Pulmonary artery endothelial cell (primary cell): ENCODE measurements around the gene RPS6KA5. TPM values are rescaled to one million over a fixed set of nuclear protein-coding genes. Genes with fewer than 3 reads are reported as not detected.
"Not testable (repeated sequence)": the region's sequence is repeated elsewhere in the genome, so short reads cannot be mapped to it uniquely, and the experiment has no call there.

Experiments
- DNase-seq: peaks from one replicate; pipeline ENCODE4 v3.0.0-alpha.2; 2011; ENCODE audit warnings: low read depth, low spot score
- total RNA-seq: library from RNA; depleted of rRNA; stranded (reverse); fragments of >200 nt; gene quantifications from 2 replicates; pipeline ENCODE4 v1.2.3, GENCODE V29; 2014

The RPS6KA5 gene
- total RNA-seq, 1 donor from 2014 or later = 5.3 TPM

GRCh38 chr14:91029456-91030217 lies 30.8 kb downstream of the RPS6KA5 start:
- no peak for DNase-seq

GRCh38 chr14:91027561-91027960 lies 32.9 kb downstream of the RPS6KA5 start:
- DNase-seq = no peak

- not testable (repeated sequence) for DNase-seq
Observed at GRCh38 chr14:91022622-91023028, 37.8 kb downstream of the RPS6KA5 start.

- no peak for DNase-seq
Observed at GRCh38 chr14:91021991-91022621, 38.3 kb downstream of the RPS6KA5 start.

GRCh38 chr14:91021115-91021514 lies 39.3 kb downstream of the RPS6KA5 start:
- DNase-seq = no peak

GRCh38 chr14:91019673-91020072 lies 40.8 kb downstream of the RPS6KA5 start:
- no peak for DNase-seq

GRCh38 chr14:91018481-91018880 lies 42.0 kb downstream of the RPS6KA5 start:
- no peak for DNase-seq

GRCh38 chr14:91016800-91017410 lies 43.5 kb downstream of the RPS6KA5 start:
- DNase-seq = no peak

GRCh38 chr14:91015435-91015834 lies 45.0 kb downstream of the RPS6KA5 start:
- DNase-seq = no peak

- no peak for DNase-seq
Observed at GRCh38 chr14:91012045-91012444, 48.4 kb downstream of the RPS6KA5 start.

GRCh38 chr14:91010153-91010533 lies 50.3 kb downstream of the RPS6KA5 start:
- DNase-seq = no peak

GRCh38 chr14:91009501-91010152 lies 50.8 kb downstream of the RPS6KA5 start:
- no peak for DNase-seq

GRCh38 chr14:91008759-91009409 lies 51.6 kb downstream of the RPS6KA5 start:
- DNase-seq = no peak

- no peak for DNase-seq
Observed at GRCh38 chr14:91005716-91006115, 54.7 kb downstream of the RPS6KA5 start.

- DNase-seq = no peak
Observed at GRCh38 chr14:91004987-91005386, 55.5 kb downstream of the RPS6KA5 start.

- no peak for DNase-seq
Observed at GRCh38 chr14:90999299-90999698, 61.1 kb downstream of the RPS6KA5 start.

- no peak for DNase-seq
Observed at GRCh38 chr14:90996967-90997366, 63.5 kb downstream of the RPS6KA5 start.

- no peak for DNase-seq
Observed at GRCh38 chr14:90995785-90996184, 64.7 kb downstream of the RPS6KA5 start.

- DNase-seq = no peak
Observed at GRCh38 chr14:90993792-90994191, 66.6 kb downstream of the RPS6KA5 start.

- DNase-seq = no peak
Observed at GRCh38 chr14:90991690-90992443, 68.6 kb downstream of the RPS6KA5 start.

GRCh38 chr14:90990141-90990540 lies 70.3 kb downstream of the RPS6KA5 start:
- no peak for DNase-seq
